ENCODE results near the gene FCHSD2. TPM values are rescaled to one million over a fixed set of nuclear protein-coding genes. Genes with fewer than 3 reads are reported as not detected.
"Not testable (repeated sequence)": the region's sequence is repeated elsewhere in the genome, so short reads cannot be mapped to it uniquely, and the experiment has no call there.

FCHSD2 gene
- total and polyA plus RNA-seq, 2 donors from 2014 or later: 8.0 to 58.7 TPM

- Histone ChIP-seq H3K9ac (ENCODE audit: low read length in 3 of 3) (no peak overlapping the region), H3K36me3 (ENCODE audit: control insufficient read depth in 2 of 3, insufficient read depth in 3 of 3, low read length in 3 of 3) (no peaks in the 10 kb centered on the region), H3K9me3 (ENCODE audit: control insufficient read depth in 2 of 3, insufficient read depth in 1 of 3, low read length in 3 of 3) (peaks cover 0 to 4% (median 0%) of the 10 kb centered on the region in 3 donors), H3K27ac (ENCODE audit: low read depth in 2 of 2, low read length in 2 of 2) (no peak overlapping the region), H3K27me3 (ENCODE audit: control insufficient read depth, insufficient read depth, low read length) (no peaks in the 10 kb centered on the region), H3K4me3 (ENCODE audit: low read length in 3 of 3) (no peak overlapping the region), H3K4me1 (ENCODE audit: control insufficient read depth in 2 of 3, insufficient read depth in 2 of 3, low read depth in 1 of 3, low read length in 3 of 3) (no peaks in the 10 kb centered on the region)
- TF ChIP-seq CTCF (IDR thresholded peaks at IDR 0.05; ENCODE audit: borderline replicate concordance, extremely low read depth, insufficient read depth): no peak
- DNase-seq: no peak
- FAIRE-seq: no peak
- intact Hi-C loops (cut with DNase I): no loop called here
Observed at GRCh38 chr11:72912253-72912652, 229.9 kb downstream of the FCHSD2 start.

- H3K36me3 ChIP-seq (ENCODE audit: control insufficient read depth in 2 of 3, insufficient read depth in 3 of 3, low read length in 3 of 3); H3K4me3 ChIP-seq (ENCODE audit: low read length in 3 of 3); H3K27ac ChIP-seq (ENCODE audit: low read depth in 2 of 2, low read length in 2 of 2); intact Hi-C loops (cut with DNase I); H3K4me1 ChIP-seq (ENCODE audit: control insufficient read depth in 2 of 3, insufficient read depth in 2 of 3, low read depth in 1 of 3, low read length in 3 of 3); H3K27me3 ChIP-seq (ENCODE audit: control insufficient read depth, insufficient read depth, low read length); H3K9ac ChIP-seq (ENCODE audit: low read length in 3 of 3); H3K9me3 ChIP-seq (ENCODE audit: control insufficient read depth in 2 of 3, insufficient read depth in 1 of 3, low read length in 3 of 3); FAIRE-seq: not testable (repeated sequence)
- peak in 1 of 5 donors; percentile 71 for DNase-seq
Observed at GRCh38 chr11:72909558-72910388, 232.3 kb downstream of the FCHSD2 start.

- TF ChIP-seq CTCF (IDR thresholded peaks at IDR 0.05; ENCODE audit: borderline replicate concordance, extremely low read depth, insufficient read depth): no peak
- Histone ChIP-seq H3K27me3 (ENCODE audit: control insufficient read depth, insufficient read depth, low read length) (no peaks in the 10 kb centered on the region), H3K4me1 (ENCODE audit: control insufficient read depth in 2 of 3, insufficient read depth in 2 of 3, low read depth in 1 of 3, low read length in 3 of 3) (no peaks in the 10 kb centered on the region), H3K36me3 (ENCODE audit: control insufficient read depth in 2 of 3, insufficient read depth in 3 of 3, low read length in 3 of 3) (no peaks in the 10 kb centered on the region), H3K9ac (ENCODE audit: low read length in 3 of 3) (no peak overlapping the region), H3K9me3 (ENCODE audit: control insufficient read depth in 2 of 3, insufficient read depth in 1 of 3, low read length in 3 of 3) (peaks cover 0 to 4% (median 0%) of the 10 kb centered on the region in 3 donors), H3K4me3 (ENCODE audit: low read length in 3 of 3) (no peak overlapping the region), H3K27ac (ENCODE audit: low read depth in 2 of 2, low read length in 2 of 2) (no peak overlapping the region)
- intact Hi-C loops (cut with DNase I): no loop called here
- FAIRE-seq: no peak
- no peak for DNase-seq
Observed at GRCh38 chr11:72908032-72908676, 234.0 kb downstream of the FCHSD2 start.

GRCh38 chr11:72904016-72904415 lies 238.1 kb downstream of the FCHSD2 start:
- Histone ChIP-seq H3K4me1 (ENCODE audit: control insufficient read depth in 2 of 3, insufficient read depth in 2 of 3, low read depth in 1 of 3, low read length in 3 of 3) (no peaks in the 10 kb centered on the region), H3K9ac (ENCODE audit: low read length in 3 of 3) (no peak overlapping the region), H3K27ac (ENCODE audit: low read depth in 2 of 2, low read length in 2 of 2) (no peak overlapping the region), H3K36me3 (ENCODE audit: control insufficient read depth in 2 of 3, insufficient read depth in 3 of 3, low read length in 3 of 3) (no peaks in the 10 kb centered on the region), H3K9me3 (ENCODE audit: control insufficient read depth in 2 of 3, insufficient read depth in 1 of 3, low read length in 3 of 3) (no peaks in the 10 kb centered on the region), H3K4me3 (ENCODE audit: low read length in 3 of 3) (no peak overlapping the region), H3K27me3 (ENCODE audit: control insufficient read depth, insufficient read depth, low read length) (no peaks in the 10 kb centered on the region)
- no peak for TF ChIP-seq CTCF (IDR thresholded peaks at IDR 0.05; ENCODE audit: borderline replicate concordance, extremely low read depth, insufficient read depth)
- DNase-seq: no peak
- no peak for FAIRE-seq
- intact Hi-C loops (cut with DNase I): no loop called here

Measured in kidney (tissue), 14 donors.